Prostate gland (tissue), 2 donors: Measurements from ENCODE around the gene AOC2.

Experiments used
- CTCF ChIP-seq, 4 experiments: fragments of 200-600 bp in 2 of 4; fragments of 450-650 bp in 2 of 4; sonication (generic) in 2 of 4; IDR thresholded peaks; 1 replicate in 3 of 4; 2 replicates in 1 of 4; pipeline ENCODE4 v1.5.1; 2016 to 2019; ENCODE audit warnings: antibody characterized with exemption in 4 of 4, mild to moderate bottlenecking in 2 of 4, moderate library complexity in 2 of 4
- POLR2AphosphoS5 ChIP-seq: sonication (generic); formaldehyde crosslinking; IDR thresholded peaks from one replicate; pipeline ENCODE4 v1.6.1; 2017; ENCODE audit warnings: antibody characterized with exemption

GRCh38 chr17:42853968-42854790 lies 9.8 kb downstream of the AOC2 start:
- TF ChIP-seq CTCF (IDR thresholded peaks at IDR 0.05) (no peak), POLR2AphosphoS5 (no peak)
